Measurements from ENCODE around the gene GNG2. TPM values are rescaled to one million over a fixed set of nuclear protein-coding genes. Genes with fewer than 3 reads are reported as not detected.

Gene GNG2
- total RNA-seq, 1 donor from 2014 or later, result 9.3 TPM

- no peak overlapping the region for H3K27ac Mint-ChIP-seq
- no peaks in the 10 kb centered on the region for H3K9me3 Mint-ChIP-seq (ENCODE audit: low read depth)
- TF ChIP-seq CTCF (IDR thresholded peaks at IDR 0.05; ENCODE audit: unreplicated experiment), result no peak
- H3K4me1 Mint-ChIP-seq (ENCODE audit: low read depth), result peaks cover 20% of the 10 kb centered on the region
- H3K27me3 Mint-ChIP-seq, result no peaks in the 10 kb centered on the region
- no peak overlapping the region for H3K4me3 Mint-ChIP-seq (ENCODE audit: low read depth)
- H3K36me3 Mint-ChIP-seq (ENCODE audit: insufficient read depth), result no peaks in the 10 kb centered on the region
- no peak for DNase-seq (ENCODE audit: low spot score, unreplicated experiment)
Observed at GRCh38 chr14:51877810-51878209, 17.4 kb downstream of the GNG2 start.

- Mint-ChIP-seq H3K36me3 (ENCODE audit: insufficient read depth) (no peaks in the 10 kb centered on the region), H3K9me3 (ENCODE audit: low read depth) (no peaks in the 10 kb centered on the region), H3K27me3 (no peaks in the 10 kb centered on the region), H3K27ac (no peak overlapping the region), H3K4me3 (ENCODE audit: low read depth) (no peak overlapping the region), H3K4me1 (ENCODE audit: low read depth) (peaks cover 12% of the 10 kb centered on the region)
- no peak for DNase-seq (ENCODE audit: low spot score, unreplicated experiment)
- TF ChIP-seq CTCF (IDR thresholded peaks at IDR 0.05; ENCODE audit: unreplicated experiment), result no peak
Observed at GRCh38 chr14:51879170-51879569, 18.8 kb downstream of the GNG2 start.

- no peaks in the 10 kb centered on the region for H3K9me3 Mint-ChIP-seq (ENCODE audit: low read depth)
- peaks cover 12% of the 10 kb centered on the region for H3K4me1 Mint-ChIP-seq (ENCODE audit: low read depth)
- no peaks in the 10 kb centered on the region for H3K27me3 Mint-ChIP-seq
- no peaks in the 10 kb centered on the region for H3K36me3 Mint-ChIP-seq (ENCODE audit: insufficient read depth)
- DNase-seq (ENCODE audit: low spot score, unreplicated experiment), result no peak
- TF ChIP-seq CTCF (IDR thresholded peaks at IDR 0.05; ENCODE audit: unreplicated experiment), result no peak
- H3K27ac Mint-ChIP-seq, result no peak overlapping the region
- no peak overlapping the region for H3K4me3 Mint-ChIP-seq (ENCODE audit: low read depth)
Observed at GRCh38 chr14:51880835-51881580, 20.6 kb downstream of the GNG2 start.

- no peak overlapping the region for H3K27ac Mint-ChIP-seq
- H3K4me3 Mint-ChIP-seq (ENCODE audit: low read depth), result no peak overlapping the region
- H3K27me3 Mint-ChIP-seq, result no peaks in the 10 kb centered on the region
- H3K36me3 Mint-ChIP-seq (ENCODE audit: insufficient read depth), result no peaks in the 10 kb centered on the region
- no peak for DNase-seq (ENCODE audit: low spot score, unreplicated experiment)
- H3K4me1 Mint-ChIP-seq (ENCODE audit: low read depth), result peaks cover 12% of the 10 kb centered on the region
- no peaks in the 10 kb centered on the region for H3K9me3 Mint-ChIP-seq (ENCODE audit: low read depth)
- TF ChIP-seq CTCF (IDR thresholded peaks at IDR 0.05; ENCODE audit: unreplicated experiment), result no peak
Observed at GRCh38 chr14:51881636-51882035, 21.2 kb downstream of the GNG2 start.

GRCh38 chr14:51883232-51883631 is 22.8 kb downstream of the GNG2 start:
- no peak overlapping the region for H3K4me3 Mint-ChIP-seq (ENCODE audit: low read depth)
- H3K4me1 Mint-ChIP-seq (ENCODE audit: low read depth), result no peaks in the 10 kb centered on the region
- H3K9me3 Mint-ChIP-seq (ENCODE audit: low read depth), result no peaks in the 10 kb centered on the region
- no peak for DNase-seq (ENCODE audit: low spot score, unreplicated experiment)
- H3K36me3 Mint-ChIP-seq (ENCODE audit: insufficient read depth), result no peaks in the 10 kb centered on the region
- no peak for TF ChIP-seq CTCF (IDR thresholded peaks at IDR 0.05; ENCODE audit: unreplicated experiment)
- no peaks in the 10 kb centered on the region for H3K27me3 Mint-ChIP-seq
- H3K27ac Mint-ChIP-seq, result no peak overlapping the region

Measured in progenitor cell of endocrine pancreas (in vitro differentiated cells).